HG02885 (cell line): ENCODE data around the gene MT1B.

Source experiments
- ATAC-seq: cut with Tn5 transposase; IDR thresholded peaks from one replicate; pipeline ENCODE4 v1.9.1; 2021; ENCODE audit warnings: mild to moderate bottlenecking; ENCODE audit not compliant: unreplicated experiment, poor library complexity

The MT1B gene

GRCh38 chr16:56636616-56637413 is 14.9 kb upstream of the MT1B start:
- ATAC-seq = no peak

- ATAC-seq = no peak
Measured at GRCh38 chr16:56637814-56638750, 13.6 kb upstream of the MT1B start, which contains the start of gene MT1A. TSS of gene MT1A (plus strand) at chr16:56638666. CDS start at chr16:56638739, 73 bp downstream.

- ATAC-seq = no peak
Measured at GRCh38 chr16:56639045-56639444, 12.6 kb upstream of the MT1B start.

GRCh38 chr16:56640076-56640475 is 11.6 kb upstream of the MT1B start:
- ATAC-seq = no peak

GRCh38 chr16:56641166-56641565 is 10.5 kb upstream of the MT1B start:
- no peak for ATAC-seq

GRCh38 chr16:56643080-56643778 is 8.5 kb upstream of the MT1B start:
- no peak for ATAC-seq

GRCh38 chr16:56643833-56644232 is 7.9 kb upstream of the MT1B start:
- no peak for ATAC-seq

GRCh38 chr16:56645311-56645710 is 6.4 kb upstream of the MT1B start:
- no peak for ATAC-seq

GRCh38 chr16:56645838-56646237 is 5.8 kb upstream of the MT1B start:
- no peak for ATAC-seq

- ATAC-seq = no peak
Measured at GRCh38 chr16:56647641-56648431, 3.9 kb upstream of the MT1B start.

- no peak for ATAC-seq
Measured at GRCh38 chr16:56649271-56649670, 2.4 kb upstream of the MT1B start.

GRCh38 chr16:56649820-56650219 is 1.9 kb upstream of the MT1B start:
- no peak for ATAC-seq

GRCh38 chr16:56652600-56652999 is 914 bp downstream of the MT1B start:
- ATAC-seq = no peak

- ATAC-seq = no peak
Measured at GRCh38 chr16:56653218-56653617, 1.5 kb downstream of the MT1B start.

GRCh38 chr16:56657555-56658326 is 6.1 kb downstream of the MT1B start, which contains the start of gene MT1F:
TSS of gene MT1F (plus strand) at chr16:56657959. CDS start at chr16:56658059, 100 bp downstream.
- no peak for ATAC-seq

- ATAC-seq = no peak
Measured at GRCh38 chr16:56658327-56658875, 6.7 kb downstream of the MT1B start.

GRCh38 chr16:56662357-56663354 is 11.0 kb downstream of the MT1B start:
- no peak for ATAC-seq
